Glutamatergic neuron (in vitro differentiated cells): ENCODE measurements around the gene SDHB. TPM values are rescaled to one million over a fixed set of nuclear protein-coding genes. Genes with fewer than 3 reads are reported as not detected.

ENCODE experiments used
- DNase-seq: peaks from one replicate; pipeline ENCODE4 v3.0.0; 2022
- H3K27ac Mint-ChIP-seq: one replicate; pipeline ENCODE4 v1.8.0; 2020; ENCODE audit warnings: mild to moderate bottlenecking, mixed read lengths, inconsistent platforms; ENCODE audit not compliant: unreplicated experiment
- H3K27me3 Mint-ChIP-seq: one replicate; pipeline ENCODE4 v1.8.0; 2020; ENCODE audit warnings: mild to moderate bottlenecking, moderate library complexity, mixed read lengths, inconsistent platforms; ENCODE audit not compliant: unreplicated experiment
- H3K36me3 Mint-ChIP-seq: one replicate; pipeline ENCODE4 v1.8.0; 2020; ENCODE audit warnings: mild to moderate bottlenecking, mixed read lengths, inconsistent platforms; ENCODE audit not compliant: unreplicated experiment
- H3K4me1 Mint-ChIP-seq: one replicate; pipeline ENCODE4 v1.8.0; 2020; ENCODE audit warnings: mild to moderate bottlenecking, low read depth, mixed read lengths, inconsistent platforms; ENCODE audit not compliant: unreplicated experiment
- H3K4me3 Mint-ChIP-seq: one replicate; pipeline ENCODE4 v1.8.0; 2020; ENCODE audit warnings: mild to moderate bottlenecking, mixed read lengths, inconsistent platforms; ENCODE audit not compliant: unreplicated experiment
- H3K9me3 Mint-ChIP-seq: one replicate; pipeline ENCODE4 v1.8.0; 2020; ENCODE audit warnings: mild to moderate bottlenecking, moderate library complexity, mixed read lengths, inconsistent platforms; ENCODE audit not compliant: unreplicated experiment
- CTCF ChIP-seq: fragments of 200-600 bp; sonication (generic); IDR thresholded peaks from one replicate; pipeline ENCODE4 v1.5.0; 2021; ENCODE audit not compliant: partially characterized antibody, unreplicated experiment
- total RNA-seq: library from RNA; stranded (reverse); fragmentation: NEBNext Ultra II Directional; extraction: Animal tissue kit (Norgen Biotek cat#: 25700); gene quantifications from one replicate; pipeline ENCODE4 v1.2.1, GENCODE V29; 2021; ENCODE audit not compliant: unreplicated experiment

The SDHB gene
- total RNA-seq, 1 donor from 2014 or later = 58.9 TPM

- peak overlapping the region; percentile 59 for H3K27ac Mint-ChIP-seq
- H3K27me3 Mint-ChIP-seq = peaks cover 9% of the 10 kb centered on the region
- H3K36me3 Mint-ChIP-seq = no peaks in the 10 kb centered on the region
- H3K9me3 Mint-ChIP-seq = no peaks in the 10 kb centered on the region
- no peak overlapping the region for H3K4me3 Mint-ChIP-seq
- TF ChIP-seq CTCF = no peak
- DNase-seq = no peak
- peaks cover 5% of the 10 kb centered on the region for H3K4me1 Mint-ChIP-seq
Measured at GRCh38 chr1:17013491-17014320, 40.1 kb downstream of the SDHB start.

GRCh38 chr1:17012775-17013490 lies 40.9 kb downstream of the SDHB start:
- Mint-ChIP-seq H3K4me3 (no peak overlapping the region), H3K27me3 (peaks cover 9% of the 10 kb centered on the region)
- DNase-seq = no peak

GRCh38 chr1:17011439-17012307 lies 42.2 kb downstream of the SDHB start, which contains the start of gene ATP13A2:
ATP13A2 (minus strand) TSS chr1:17011928; CDS start chr1:17011738, 190 bp downstream.
- Mint-ChIP-seq H3K4me3 (peak within 1 kb of the TSS; percentile 86), H3K36me3 (no peaks in the 10 kb centered on the region), H3K27ac (no peak within 1 kb of the TSS), H3K27me3 (peaks cover 9% of the 10 kb centered on the region), H3K4me1 (peaks cover 5% of the 10 kb centered on the region), H3K9me3 (no peaks in the 10 kb centered on the region)
- no peak for TF ChIP-seq CTCF
- peak; percentile 80 for DNase-seq

More at GRCh38 chr1:17012775-17013490, 40.9 kb downstream of the SDHB start:
- Mint-ChIP-seq H3K27ac (peak overlapping the region; percentile 48), H3K9me3 (no peaks in the 10 kb centered on the region), H3K36me3 (no peaks in the 10 kb centered on the region), H3K4me1 (peaks cover 5% of the 10 kb centered on the region)
- no peak for TF ChIP-seq CTCF

- DNase-seq = no peak
- Mint-ChIP-seq H3K9me3 (no peaks in the 10 kb centered on the region), H3K36me3 (no peaks in the 10 kb centered on the region), H3K27me3 (peaks cover 9% of the 10 kb centered on the region), H3K27ac (no peak overlapping the region), H3K4me3 (peak overlapping the region; percentile 84), H3K4me1 (peaks cover 5% of the 10 kb centered on the region)
- TF ChIP-seq CTCF = no peak
Measured at GRCh38 chr1:17011092-17011438, 42.8 kb downstream of the SDHB start.
